ENCODE measurements around the gene AHRR. TPM values are rescaled to one million over a fixed set of nuclear protein-coding genes. Genes with fewer than 3 reads are reported as not detected.
"Not testable (repeated sequence)": the region's sequence is repeated elsewhere in the genome, so short reads cannot be mapped to it uniquely, and the experiment has no call there.

AHRR gene
- total and polyA plus RNA-seq, 3 donors from 2014 or later, result 36.9 to 68.5 (median 43.4) TPM

GRCh38 chr5:285991-286557 is 35.4 kb upstream of the AHRR start:
- WGBS, 2 donors, result 67 to 71% methylated on average over 8 to 14 of the region's 14 CpGs
- no peak overlapping the region for H3K4me3 ChIP-seq
- H3K27ac ChIP-seq, result no peak overlapping the region
- TF ChIP-seq POLR2A (IDR thresholded peaks at IDR 0.05) (no peak), CTCF (IDR thresholded peaks at IDR 0.05) (no peak)
- no peaks in the 10 kb centered on the region for H3K9me3 ChIP-seq
- peaks cover 27% of the 10 kb centered on the region for H3K4me1 ChIP-seq
- no peaks in the 10 kb centered on the region for H3K36me3 ChIP-seq (ENCODE audit: low read depth, missing control alignments)
- H3K27me3 ChIP-seq, result no peaks in the 10 kb centered on the region
- DNase-seq, result no peak
- intact Hi-C loops (cut with DNase I; ENCODE audit: low total_unique reads), result no loop called here

GRCh38 chr5:290200-290599 is 31.3 kb upstream of the AHRR start:
- WGBS, 2 donors, result 93 to 94% methylated on average over 13 of the region's 13 CpGs
- peaks cover 13% of the 10 kb centered on the region for H3K4me1 ChIP-seq
- H3K4me3 ChIP-seq; H3K9me3 ChIP-seq; H3K27ac ChIP-seq; DNase-seq; H3K27me3 ChIP-seq; intact Hi-C loops (cut with DNase I; ENCODE audit: low total_unique reads); H3K36me3 ChIP-seq (ENCODE audit: low read depth, missing control alignments): not testable (repeated sequence)

GRCh38 chr5:291345-291744 is 30.2 kb upstream of the AHRR start:
- WGBS, 2 donors, result 96 to 97% methylated on average over 10 of the region's 10 CpGs
- H3K4me1 ChIP-seq; intact Hi-C loops (cut with DNase I; ENCODE audit: low total_unique reads); DNase-seq; H3K36me3 ChIP-seq (ENCODE audit: low read depth, missing control alignments); H3K27ac ChIP-seq; H3K9me3 ChIP-seq; H3K27me3 ChIP-seq; H3K4me3 ChIP-seq: not testable (repeated sequence)

- H3K9me3 ChIP-seq; H3K27ac ChIP-seq; intact Hi-C loops (cut with DNase I; ENCODE audit: low total_unique reads); H3K36me3 ChIP-seq (ENCODE audit: low read depth, missing control alignments); H3K27me3 ChIP-seq; H3K4me1 ChIP-seq; H3K4me3 ChIP-seq; DNase-seq: not testable (repeated sequence)
- 97% methylated on average over 11 to 17 of the region's 17 CpGs for WGBS, 2 donors
These were observed 26.7 kb upstream of the AHRR start for GRCh38 chr5:294788-295187.

- not testable (repeated sequence) for H3K27me3 ChIP-seq
- WGBS, 2 donors, result 74 to 85% methylated on average over 10 of the region's 10 CpGs
These were observed 25.3 kb upstream of the AHRR start for GRCh38 chr5:296207-296606.

GRCh38 chr5:296954-297353 is 24.6 kb upstream of the AHRR start:
- DNase-seq; intact Hi-C loops (cut with DNase I; ENCODE audit: low total_unique reads); H3K36me3 ChIP-seq (ENCODE audit: low read depth, missing control alignments); H3K27ac ChIP-seq; H3K4me3 ChIP-seq; H3K4me1 ChIP-seq; H3K9me3 ChIP-seq; H3K27me3 ChIP-seq: not testable (repeated sequence)
- 76 to 80% methylated on average over 13 to 15 of the region's 16 CpGs for WGBS, 2 donors

More at GRCh38 chr5:296207-296606, 25.3 kb upstream of the AHRR start:
- H3K36me3 ChIP-seq (ENCODE audit: low read depth, missing control alignments); intact Hi-C loops (cut with DNase I; ENCODE audit: low total_unique reads); H3K9me3 ChIP-seq; H3K4me1 ChIP-seq; H3K4me3 ChIP-seq; DNase-seq; H3K27ac ChIP-seq: not testable (repeated sequence)

- intact Hi-C loops (cut with DNase I; ENCODE audit: low total_unique reads); H3K4me1 ChIP-seq; H3K36me3 ChIP-seq (ENCODE audit: low read depth, missing control alignments); H3K27me3 ChIP-seq; H3K27ac ChIP-seq; H3K9me3 ChIP-seq; DNase-seq; H3K4me3 ChIP-seq: not testable (repeated sequence)
- WGBS, 2 donors, result 85 to 86% methylated on average over 6 of the region's 6 CpGs
These were observed 24.1 kb upstream of the AHRR start for GRCh38 chr5:297448-297847.

GRCh38 chr5:297991-298736 is 23.4 kb upstream of the AHRR start:
- intact Hi-C loops (cut with DNase I; ENCODE audit: low total_unique reads); H3K4me3 ChIP-seq; H3K27ac ChIP-seq; H3K4me1 ChIP-seq; H3K36me3 ChIP-seq (ENCODE audit: low read depth, missing control alignments); DNase-seq; H3K27me3 ChIP-seq; H3K9me3 ChIP-seq: not testable (repeated sequence)
- WGBS, 2 donors, result 75 to 77% methylated on average over 5 to 14 of the region's 14 CpGs
